NCI-H2196 (cell line): ENCODE results near the gene EID3.

Source experiments
- DNase-seq: peaks from one replicate; lab custom pipeline; 2025; ENCODE audit not compliant: unreplicated experiment; lab: John Stamatoyannopoulos, UW

EID3 gene

DNA sequence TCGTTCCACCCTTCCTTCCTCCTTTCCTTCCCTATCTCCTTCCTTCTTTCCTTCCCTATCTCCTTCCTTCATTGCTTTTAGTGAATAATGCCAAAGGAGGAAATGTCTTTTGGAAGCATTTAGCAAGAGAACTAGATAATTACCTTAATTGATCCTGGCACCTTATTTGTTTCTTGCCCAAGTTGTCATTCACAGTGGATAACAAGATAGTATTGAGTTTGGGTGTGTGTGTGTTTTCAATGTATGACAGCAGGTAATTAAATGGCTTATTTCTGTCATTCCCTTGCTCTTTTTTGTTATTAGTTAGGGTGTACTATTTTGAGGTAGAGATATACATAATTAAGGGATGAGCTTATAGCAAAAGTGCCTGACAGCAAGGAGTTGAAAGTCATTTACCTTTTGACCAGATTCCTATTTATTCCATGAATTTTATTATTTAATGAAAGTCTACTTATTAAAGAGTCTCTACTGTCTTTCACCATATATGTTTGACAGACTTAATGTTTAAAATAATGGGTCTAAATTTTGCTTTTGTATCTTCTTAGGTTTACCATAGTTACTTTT lies 30.2 kb downstream of the EID3 start:
- DNase-seq = no peak

DNA sequence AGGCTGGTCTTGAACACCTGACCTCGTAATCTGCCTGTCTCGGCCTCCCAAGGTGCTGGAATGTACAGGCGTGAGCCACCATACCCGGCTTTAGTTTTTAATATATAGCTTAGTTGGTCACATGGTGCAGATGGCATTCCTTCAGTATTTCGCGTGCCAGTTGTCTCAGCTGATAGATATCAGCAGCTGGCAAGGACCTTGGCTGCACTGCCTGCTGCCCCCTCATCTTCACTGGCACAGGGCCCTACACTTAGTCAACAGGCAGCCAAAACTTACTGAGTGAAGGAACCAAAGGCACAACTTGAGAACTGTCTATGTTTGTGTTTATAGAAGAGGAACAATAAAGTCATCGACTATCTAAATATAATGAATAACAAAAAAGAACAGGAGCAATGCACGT lies 31.0 kb downstream of the EID3 start:
- no peak for DNase-seq

DNA sequence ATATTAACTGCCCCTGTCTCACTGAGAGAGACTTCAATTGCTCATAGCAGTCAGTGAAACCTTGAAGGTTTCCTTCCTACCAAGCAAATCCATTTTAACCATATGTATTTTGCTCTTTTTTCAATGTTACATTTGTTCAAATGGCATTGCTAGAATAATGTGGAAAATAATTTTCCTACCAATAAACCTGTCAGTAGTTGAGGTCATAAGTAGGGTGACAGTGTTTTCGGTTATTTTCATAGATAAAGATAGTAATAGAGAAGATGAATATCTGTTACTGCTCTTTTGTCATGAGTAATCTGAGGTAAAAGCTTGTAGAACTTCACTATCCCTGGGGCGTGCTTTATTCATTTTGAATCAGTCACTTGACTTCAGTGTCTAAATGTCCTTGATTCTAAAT lies 32.6 kb downstream of the EID3 start:
- DNase-seq = no peak

DNA sequence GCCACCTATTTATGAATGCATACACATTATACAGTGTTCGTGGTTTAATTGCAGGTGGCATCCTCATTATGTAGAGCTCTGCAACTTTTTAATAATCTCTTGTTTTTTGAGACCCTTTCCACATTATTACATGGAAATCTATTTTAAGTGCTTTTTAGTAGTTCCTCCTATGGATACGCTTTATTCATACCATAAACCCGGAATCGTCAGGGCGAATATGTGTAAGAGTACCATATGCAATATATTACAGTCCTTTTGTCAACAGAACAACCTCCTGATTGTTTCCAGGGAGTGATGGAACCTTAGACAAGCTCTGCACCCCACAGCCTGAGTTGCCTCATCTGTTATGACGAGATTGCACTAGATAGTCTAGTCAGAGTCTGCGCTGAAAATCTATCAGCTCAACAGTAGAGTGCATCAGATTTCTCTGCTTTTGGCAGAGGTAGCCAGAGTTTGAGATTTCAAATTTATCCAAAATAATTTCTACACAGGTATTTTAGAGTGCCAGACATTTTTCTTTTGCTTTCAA lies 33.6 kb downstream of the EID3 start:
- no peak for DNase-seq

DNA sequence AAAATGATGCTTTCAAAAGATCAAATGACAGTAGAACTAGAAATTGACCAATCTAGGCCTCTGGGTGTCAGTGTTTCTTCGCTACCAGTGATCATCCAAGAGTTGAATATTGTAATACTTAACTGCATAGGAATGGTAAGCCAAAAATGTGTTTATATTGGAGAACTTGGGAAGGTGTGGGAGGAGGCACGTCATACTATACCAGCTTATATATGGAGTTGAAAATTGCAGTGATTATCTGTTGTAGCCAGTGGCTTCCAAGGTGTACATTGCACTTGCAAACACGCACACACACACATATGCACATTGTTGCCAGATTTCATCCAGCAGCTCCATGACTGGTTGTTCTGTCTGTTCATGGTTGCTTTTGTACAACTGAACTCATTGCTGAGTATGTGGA lies 36.1 kb downstream of the EID3 start:
- DNase-seq = no peak

DNA sequence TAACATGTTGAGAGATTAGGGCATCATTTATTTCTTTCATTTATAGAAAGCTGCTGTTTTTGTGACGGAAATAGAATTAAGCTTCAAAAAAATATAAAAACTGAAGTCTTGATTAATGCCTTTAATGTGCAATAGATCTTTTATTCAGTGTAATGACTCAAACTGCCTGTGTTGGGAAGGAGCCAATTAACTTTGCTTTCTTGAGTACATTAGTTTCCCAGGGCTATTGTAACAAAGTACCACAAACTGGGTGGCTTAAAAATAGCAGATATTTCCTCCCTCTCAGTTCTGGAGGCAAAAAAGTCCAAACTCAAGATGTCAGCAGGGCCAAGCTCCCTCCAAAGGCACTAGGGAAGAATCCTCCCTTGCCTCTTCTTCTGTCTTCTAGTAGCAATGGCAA lies 36.6 kb downstream of the EID3 start:
- no peak for DNase-seq

DNA sequence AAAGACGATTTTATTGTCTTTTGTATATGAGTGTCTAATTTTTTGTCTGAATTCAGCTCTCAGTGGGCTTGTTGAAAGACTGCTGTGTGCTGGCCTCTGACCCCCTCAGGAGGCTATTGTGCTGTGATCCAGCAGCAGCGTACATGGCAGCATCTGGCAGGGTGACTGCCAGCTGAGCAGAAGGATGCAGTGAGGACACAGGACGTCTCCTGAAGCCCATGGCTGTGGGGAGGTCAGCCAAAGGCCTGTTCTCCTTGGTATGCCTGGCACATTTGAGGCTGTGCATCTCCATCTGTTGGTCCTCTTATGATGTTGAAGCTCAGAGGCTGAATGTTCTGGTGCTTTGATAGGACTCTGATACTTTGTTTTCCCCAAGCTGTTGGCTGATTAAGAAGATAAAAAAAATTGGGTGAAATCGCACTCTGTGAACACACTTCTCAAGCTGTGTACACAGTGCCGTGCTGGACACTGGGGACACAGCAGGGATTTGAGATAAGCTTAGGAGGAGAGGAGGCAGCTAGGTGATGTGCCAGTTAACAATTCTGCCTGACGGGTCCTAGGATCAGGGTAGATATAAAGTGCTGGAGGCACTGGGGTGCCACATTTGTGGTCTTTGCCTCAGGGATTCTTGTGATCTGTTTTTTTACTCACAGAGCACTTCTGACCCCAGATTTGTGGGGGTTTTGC lies 37.5 kb downstream of the EID3 start:
- DNase-seq = no peak

DNA sequence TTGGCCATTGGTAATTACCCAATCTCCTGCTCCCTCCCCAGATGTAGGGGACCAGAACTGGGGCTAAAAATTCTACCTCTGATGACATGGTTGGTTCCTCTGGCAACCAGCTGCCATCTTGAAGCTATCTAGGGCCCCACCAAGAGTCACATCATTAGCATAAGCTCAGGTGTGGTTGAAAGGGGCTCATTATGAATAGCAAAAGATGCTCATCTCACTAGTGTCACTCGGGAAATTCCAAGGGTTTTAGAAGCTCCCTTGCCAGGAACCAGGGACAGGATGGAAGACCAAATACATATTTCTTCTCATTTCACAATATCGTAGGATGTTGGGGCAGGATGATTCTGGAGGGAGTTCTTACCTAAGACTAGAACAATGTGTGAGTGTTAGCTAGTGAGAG lies 38.6 kb downstream of the EID3 start:
- DNase-seq = no peak

DNA sequence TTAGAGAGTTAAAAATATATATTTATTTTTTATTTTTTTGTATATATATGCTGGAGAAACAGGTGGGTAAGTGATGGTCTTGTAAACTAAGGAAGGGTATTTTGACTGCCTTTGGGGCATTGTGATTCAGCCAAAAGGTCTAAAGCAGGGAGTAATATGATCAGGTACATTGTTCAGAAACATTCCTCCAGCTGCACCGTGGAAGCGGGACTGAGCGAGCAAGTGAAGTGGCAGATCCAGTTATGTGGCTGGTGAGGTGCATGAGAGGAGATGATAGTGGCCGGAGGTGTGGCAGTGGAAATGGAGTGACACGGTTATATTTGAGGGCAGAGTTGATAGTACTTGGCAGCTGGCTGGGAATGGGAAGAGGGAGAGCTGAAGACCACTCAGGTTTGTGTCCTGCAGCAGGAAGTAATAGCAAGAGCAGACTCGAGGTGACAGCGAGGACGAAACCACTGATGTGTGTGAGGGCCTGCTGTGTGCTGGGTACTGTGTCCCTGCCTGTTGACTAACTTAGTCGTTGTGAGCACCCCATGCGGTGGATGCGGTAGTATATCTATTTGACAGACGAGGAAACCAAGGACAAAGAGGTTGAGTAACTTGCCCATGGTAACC lies 39.2 kb downstream of the EID3 start:
- no peak for DNase-seq

DNA sequence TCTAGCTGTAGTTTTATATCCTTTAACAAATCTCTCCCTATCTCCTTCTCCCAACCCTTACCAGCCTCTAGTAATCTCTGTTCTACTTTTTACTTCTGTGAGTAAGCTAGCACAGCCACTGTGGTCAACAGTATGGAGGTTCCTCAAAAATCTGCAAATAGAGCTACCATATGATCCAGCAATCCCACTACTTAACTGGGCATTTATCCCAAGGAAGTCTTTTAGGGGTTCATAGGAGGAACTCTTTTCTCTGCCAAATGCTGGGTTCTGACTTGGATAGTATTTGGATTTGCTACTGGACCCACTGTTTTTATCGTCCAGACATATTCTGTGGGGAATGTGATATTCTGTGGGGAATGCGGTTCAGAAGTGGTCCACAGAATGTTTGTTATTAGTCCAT lies 41.1 kb downstream of the EID3 start:
- DNase-seq = no peak

DNA sequence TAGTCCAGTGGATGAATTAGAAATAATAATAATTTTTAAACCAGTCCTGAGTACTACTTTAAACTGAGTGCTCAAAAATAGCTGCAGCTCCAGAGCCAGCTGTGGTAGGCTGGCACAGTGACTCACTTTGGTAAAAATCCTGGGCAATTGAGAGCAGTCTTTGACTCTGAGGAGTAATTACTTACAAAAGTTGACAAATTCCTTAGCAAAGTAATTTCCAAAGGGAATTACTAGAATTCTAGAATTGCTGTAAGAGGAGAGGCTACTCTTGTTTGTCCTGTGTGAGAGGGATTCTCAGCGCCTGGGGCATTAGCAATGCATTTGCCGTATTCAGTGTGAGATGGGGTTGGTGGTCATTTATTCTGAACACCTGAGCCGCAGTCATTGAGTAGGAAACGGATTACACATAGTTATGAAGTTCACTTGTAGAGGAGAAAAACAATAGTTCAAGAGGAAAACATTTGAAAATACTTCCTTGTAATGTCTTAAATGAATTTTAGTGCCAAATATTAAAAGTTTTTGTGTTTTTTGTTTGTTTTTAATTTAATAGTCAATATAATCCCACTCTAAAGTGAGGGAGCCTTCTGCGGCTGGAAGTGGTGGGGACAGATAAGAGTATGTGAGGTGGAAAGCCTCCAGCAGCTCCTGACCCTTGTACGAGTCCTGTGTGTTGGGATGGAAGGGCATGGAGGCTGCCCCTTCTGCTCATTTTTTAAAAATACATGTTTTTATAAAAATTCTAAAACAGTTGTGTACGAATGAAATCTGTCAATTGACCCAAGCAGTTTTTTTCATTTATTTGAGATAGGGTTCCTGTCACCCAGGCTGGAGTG lies 41.9 kb downstream of the EID3 start:
- DNase-seq = no peak

DNA sequence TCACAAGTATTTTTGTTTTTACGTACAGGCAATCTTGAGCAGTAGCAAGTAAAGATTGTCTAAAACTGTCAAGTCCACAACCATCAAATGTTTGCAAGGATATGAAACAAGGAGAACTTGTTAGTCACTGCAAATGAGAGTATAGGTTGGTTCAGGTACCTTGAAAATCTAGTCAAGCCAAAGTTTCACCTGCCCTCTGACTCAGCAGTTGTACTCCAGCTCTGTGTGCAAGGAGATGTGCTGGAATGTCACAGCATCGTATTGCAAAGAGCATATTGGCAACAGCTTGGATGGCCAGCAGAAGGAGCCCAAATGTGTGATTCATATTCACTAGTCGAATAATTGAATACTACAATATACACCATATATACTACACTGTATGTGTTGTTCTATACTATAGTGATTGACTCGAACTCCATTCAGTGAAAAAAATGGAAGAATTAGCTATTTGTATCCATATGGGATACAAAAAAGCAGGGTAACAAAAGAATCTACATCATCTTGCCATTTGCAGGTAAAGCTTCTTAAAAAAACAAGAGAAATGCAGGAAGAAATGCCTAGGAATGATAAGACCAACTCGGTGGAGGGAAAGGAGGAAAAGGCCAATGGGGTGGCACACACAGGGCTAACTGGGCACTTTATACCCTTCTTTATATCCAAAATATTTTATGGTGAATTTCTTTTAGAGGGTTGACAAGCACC lies 44.0 kb downstream of the EID3 start:
- no peak for DNase-seq

DNA sequence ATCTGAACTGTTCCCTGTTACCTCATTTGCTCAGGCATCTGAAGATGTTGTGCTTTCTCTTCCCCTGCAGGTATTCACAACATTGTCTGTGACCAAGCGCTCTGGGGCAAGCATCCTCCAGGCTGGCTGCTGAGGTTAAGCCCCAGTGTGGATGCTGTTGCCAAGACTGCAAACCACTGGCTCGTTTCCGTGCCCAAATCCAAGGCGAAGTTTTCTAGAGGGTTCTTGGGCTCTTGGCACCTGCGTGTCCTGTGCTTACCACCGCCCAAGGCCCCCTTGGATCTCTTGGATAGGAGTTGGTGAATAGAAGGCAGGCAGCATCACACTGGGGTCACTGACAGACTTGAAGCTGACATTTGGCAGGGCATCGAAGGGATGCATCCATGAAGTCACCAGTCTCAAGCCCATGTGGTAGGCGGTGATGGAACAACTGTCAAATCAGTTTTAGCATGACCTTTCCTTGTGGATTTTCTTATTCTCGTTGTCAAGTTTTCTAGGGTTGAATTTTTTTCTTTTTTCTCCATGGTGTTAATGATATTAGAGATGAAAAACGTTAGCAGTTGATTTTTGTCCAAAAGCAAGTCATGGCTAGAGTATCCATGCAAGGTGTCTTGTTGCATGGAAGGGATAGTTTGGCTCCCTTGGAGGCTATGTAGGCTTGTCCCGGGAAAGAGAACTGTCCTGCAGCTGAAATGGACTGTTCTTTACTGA lies 44.9 kb downstream of the EID3 start:
- no peak for DNase-seq

DNA sequence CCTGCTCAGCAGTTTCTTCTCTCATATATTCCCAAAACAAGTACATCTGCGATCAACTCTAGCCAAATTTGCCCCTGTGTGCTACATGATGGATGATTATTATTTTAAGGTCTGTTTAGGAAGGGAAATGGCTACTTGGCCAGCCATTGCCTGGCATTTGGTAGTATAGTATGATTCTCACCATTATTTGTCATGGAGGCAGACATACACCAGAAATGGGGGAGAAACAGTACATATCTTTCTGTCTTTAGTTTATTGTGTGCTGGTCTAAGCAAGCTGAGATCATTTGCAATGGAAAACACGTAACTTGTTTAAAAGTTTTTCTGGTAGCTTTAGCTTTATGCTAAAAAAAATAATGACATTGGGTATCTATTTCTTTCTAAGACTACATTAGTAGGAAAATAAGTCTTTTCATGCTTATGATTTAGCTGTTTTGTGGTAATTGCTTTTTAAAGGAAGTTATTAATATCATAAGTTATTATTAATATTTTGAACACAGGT lies 45.5 kb downstream of the EID3 start:
- no peak for DNase-seq

DNA sequence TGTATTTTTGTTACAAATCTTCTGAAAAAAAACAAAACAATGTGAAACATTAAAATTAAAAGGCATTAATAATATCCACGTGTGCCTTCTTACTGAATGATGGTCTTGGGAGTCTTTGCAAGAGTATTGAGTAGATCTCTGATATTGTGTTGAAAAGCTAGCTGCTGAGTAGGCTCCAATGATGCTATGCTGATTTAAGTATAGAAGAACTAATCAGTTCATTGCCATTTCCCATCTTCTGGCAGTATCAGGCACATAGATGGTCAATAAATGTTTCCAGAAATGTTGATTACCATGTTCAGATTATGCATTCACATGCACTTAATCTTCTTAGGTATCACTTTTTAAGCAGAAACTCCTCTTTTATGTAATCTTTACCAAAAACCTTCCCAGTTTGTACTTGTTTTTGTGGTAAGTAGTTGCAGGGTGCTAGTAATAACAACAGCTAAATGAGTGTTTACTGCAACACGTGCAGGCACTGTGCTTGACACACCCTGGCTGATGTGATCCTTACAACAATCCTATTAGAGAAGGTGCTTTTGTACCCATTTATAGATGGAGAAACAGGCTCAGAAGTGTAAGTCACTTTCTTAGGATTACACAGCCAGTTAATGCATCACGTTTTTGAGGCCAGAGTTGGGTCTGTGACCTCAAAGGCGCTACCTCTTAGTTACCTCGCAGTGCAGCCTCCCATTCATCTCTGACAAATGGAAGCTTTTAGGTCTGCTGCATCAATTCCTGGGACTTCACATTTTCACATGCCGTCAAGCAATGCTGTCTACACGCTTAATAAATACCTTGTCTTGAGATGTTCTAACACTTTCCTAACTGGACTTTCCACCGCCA lies 46.9 kb downstream of the EID3 start:
- DNase-seq = no peak

DNA sequence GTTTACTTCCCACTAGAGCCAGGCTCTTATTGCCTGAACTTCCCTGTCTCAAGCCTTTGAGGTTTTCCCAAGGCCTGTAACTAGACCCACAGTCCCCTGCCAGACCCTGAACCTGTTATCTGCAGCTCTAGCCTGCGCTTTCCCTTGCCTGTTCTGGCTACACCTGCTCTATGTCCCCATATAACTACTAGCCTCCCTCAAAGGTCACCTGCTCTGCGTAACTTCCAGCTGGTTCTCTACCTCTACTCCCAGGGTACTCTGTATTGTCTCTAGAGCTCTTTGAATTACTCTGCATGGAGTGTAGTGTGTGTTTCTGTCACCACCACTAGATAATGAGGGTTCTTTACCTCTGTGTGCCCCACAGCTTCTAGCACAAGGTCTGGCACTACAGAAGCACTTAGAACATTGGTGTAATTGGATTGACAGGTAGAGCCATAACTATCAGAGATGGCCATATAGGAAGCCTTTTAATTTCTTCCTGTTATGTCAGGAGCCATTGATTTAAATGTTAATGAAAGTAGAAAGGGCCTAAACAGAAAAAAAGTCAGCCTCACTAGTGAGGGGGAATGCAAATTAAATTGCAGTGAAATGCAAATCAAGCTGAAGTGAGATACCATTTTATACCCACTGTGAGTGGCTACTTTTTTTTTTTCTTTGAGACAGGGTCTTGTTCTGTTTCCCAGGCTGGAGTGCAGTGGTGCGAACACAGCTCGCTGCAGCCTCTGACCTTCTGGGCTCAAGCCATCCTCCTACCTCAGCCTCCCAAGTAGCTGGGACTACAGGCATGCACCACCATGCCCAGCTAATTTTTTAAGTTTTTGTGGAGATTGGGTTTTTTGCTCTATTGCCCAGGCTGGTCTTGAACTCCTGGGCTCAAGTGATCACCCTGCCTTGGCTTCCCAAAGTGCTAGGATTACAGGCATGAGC lies 47.8 kb downstream of the EID3 start:
- DNase-seq = no peak

DNA sequence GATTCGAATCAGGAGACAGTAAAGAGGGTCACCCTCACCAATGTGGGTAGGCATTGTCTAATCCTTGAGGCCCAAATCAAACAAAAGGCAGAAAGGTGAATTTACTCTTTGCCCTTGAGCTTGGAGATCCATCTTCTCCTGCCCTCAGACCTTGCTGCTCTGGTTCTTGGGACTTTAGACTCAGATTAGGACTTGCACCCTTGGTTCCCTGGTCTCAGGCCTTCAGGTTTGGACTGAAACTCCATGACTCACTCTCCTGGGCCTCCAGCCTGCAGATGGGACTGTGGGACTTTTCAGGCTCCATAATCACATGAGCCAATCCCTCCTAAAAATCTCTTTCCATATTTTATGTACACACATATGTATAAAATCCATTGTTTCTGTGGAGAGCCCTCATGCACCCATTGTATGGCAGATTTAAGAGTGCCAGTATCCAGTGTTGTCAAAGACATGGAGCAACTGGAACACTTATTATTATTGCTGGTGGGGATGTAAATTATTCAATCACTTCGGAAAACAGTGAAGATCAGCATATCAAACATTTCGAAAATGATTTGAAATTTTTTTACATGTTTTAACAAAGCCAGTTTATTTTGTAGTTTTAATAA lies 48.7 kb downstream of the EID3 start:
- no peak for DNase-seq
